VCaP (cell line): ENCODE measurements around the gene GTPBP3.

Source experiments
- H3K27ac ChIP-seq: fragments of 450-650 bp; 2 replicates; pipeline ENCODE4 v1.5.1; 2017
- CTCF ChIP-seq: fragments of 450-650 bp; conservative IDR thresholded peaks from 2 replicates; pipeline ENCODE4 v1.5.1; 2017; ENCODE audit warnings: mild to moderate bottlenecking, moderate library complexity

The GTPBP3 gene

GRCh38 chr19:17296976-17297375 lies 40.4 kb upstream of the GTPBP3 start:
- TF ChIP-seq CTCF = no peak
- H3K27ac ChIP-seq = 0 out of 2 replicates have a peak overlapping the region, but pooled peaks have one; percentile 5

- H3K27ac ChIP-seq = no peak overlapping the region
- no peak for TF ChIP-seq CTCF
Observed at GRCh38 chr19:17300992-17301619, 36.2 kb upstream of the GTPBP3 start.

GRCh38 chr19:17302391-17303166 lies 34.8 kb upstream of the GTPBP3 start:
- no peak for TF ChIP-seq CTCF
- H3K27ac ChIP-seq = peak overlapping the region; percentile 78; the same call in 1 of the 2 replicates

- H3K27ac ChIP-seq = peak within 1 kb of the TSS; percentile 78; the same call in 1 of the 2 replicates
- peak; percentile 79 for TF ChIP-seq CTCF
Observed at GRCh38 chr19:17303167-17303939, 34.0 kb upstream of the GTPBP3 start, which contains the start of gene ABHD8. Gene ABHD8, minus strand, starts transcription at chr19:17303425. Its CDS starts 1,809 bp downstream, at chr19:17301616.

- no peak for TF ChIP-seq CTCF
- peak overlapping the region; percentile 78; the same call in 1 of the 2 replicates for H3K27ac ChIP-seq
Observed at GRCh38 chr19:17303940-17304267, 33.4 kb upstream of the GTPBP3 start.

GRCh38 chr19:17304386-17305215 lies 32.8 kb upstream of the GTPBP3 start:
- H3K27ac ChIP-seq = peak overlapping the region; percentile 98
- TF ChIP-seq CTCF = no peak

GRCh38 chr19:17305216-17305516 lies 32.2 kb upstream of the GTPBP3 start:
- 0 out of 2 replicates have a peak, but pooled peaks have one; percentile 16 for TF ChIP-seq CTCF
- H3K27ac ChIP-seq = peak overlapping the region; percentile 98
